ENCODE measurements around the gene SGCE.

GRCh38 chr7:94630855-94631254 is 25.1 kb downstream of the SGCE start:
- TF ChIP-seq CTCF (IDR thresholded peaks at IDR 0.05) (no peak), POLR2A (IDR thresholded peaks at IDR 0.05) (no peak)

Data from testis (tissue), 2 donors.